Stimulated activated naive B cell treated with anti-CD40 and anti-IgM and Interleukin-4, amounts not matched to agents 10 μg/mL and 1 μg/mL and 100 μg/mL, for 72 hours (primary cell): ENCODE measurements around the gene KCNQ1.

ENCODE experiments used
- ATAC-seq, 2 donors: fragments of 150-1000 bp; cut with Tn5 transposase; replicated peaks; 2 replicates each; pipeline ENCODE4 v1.10.0; 2021; ENCODE audit warnings: moderate library complexity in 1 of 2
- DNase-seq: peaks from one replicate; pipeline ENCODE4 v3.0.0; 2021
- H3K27ac Mint-ChIP-seq: one replicate; pipeline ENCODE4 v1.8.0; 2022; ENCODE audit warnings: mild to moderate bottlenecking, mixed read lengths
- H3K27me3 Mint-ChIP-seq, 2 donors: one replicate each; pipeline ENCODE4 v1.8.0; 2022; ENCODE audit warnings: mixed read lengths in 2 of 2
- H3K36me3 Mint-ChIP-seq, 2 donors: one replicate each; pipeline ENCODE4 v1.8.0; 2022; ENCODE audit warnings: mixed read lengths in 2 of 2, mild to moderate bottlenecking in 1 of 2
- H3K4me1 Mint-ChIP-seq, 2 donors: one replicate each; pipeline ENCODE4 v1.8.0; 2022; ENCODE audit warnings: mixed read lengths in 2 of 2, mild to moderate bottlenecking in 1 of 2
- H3K4me3 Mint-ChIP-seq, 2 donors: one replicate each; pipeline ENCODE4 v1.8.0; 2022; ENCODE audit warnings: mild to moderate bottlenecking in 2 of 2, mixed read lengths in 2 of 2, moderate library complexity in 1 of 2
- H3K9me3 Mint-ChIP-seq, 2 donors: one replicate each; pipeline ENCODE4 v1.8.0; 2022; ENCODE audit warnings: mixed read lengths in 2 of 2, mild to moderate bottlenecking in 1 of 2

KCNQ1 gene

GRCh38 chr11:2662430-2663299 lies 217.9 kb downstream of the KCNQ1 start:
- no peak for DNase-seq
- Mint-ChIP-seq H3K4me3 (no peak overlapping the region), H3K4me1 (peaks cover 0 to 2% of the 10 kb centered on the region in 2 donors), H3K36me3 (peaks cover 20 to 51% of the 10 kb centered on the region in 2 donors), H3K27ac (no peak overlapping the region), H3K27me3 (no peaks in the 10 kb centered on the region), H3K9me3 (peaks cover 6 to 12% of the 10 kb centered on the region in 2 donors)
- no peak for ATAC-seq

DNA sequence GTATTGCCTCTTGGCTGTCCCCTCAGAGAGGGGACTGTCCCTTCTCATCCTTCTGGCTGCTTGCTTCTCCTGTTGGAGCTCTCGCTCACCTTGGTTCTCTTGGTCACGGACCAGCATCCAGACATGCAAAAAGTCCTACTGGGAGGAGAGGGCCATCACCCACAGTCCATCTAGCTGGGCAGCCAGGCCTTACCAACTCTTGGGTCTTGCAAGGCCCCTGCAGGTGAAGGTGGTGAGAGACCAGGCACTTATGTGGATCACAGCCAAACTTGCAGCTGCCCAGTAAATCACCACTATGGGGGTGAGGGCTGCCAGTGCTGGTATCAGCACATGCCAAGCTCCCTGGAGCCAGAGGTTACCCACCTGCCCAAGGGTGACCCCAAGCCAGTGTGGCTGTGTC lies 218.7 kb downstream of the KCNQ1 start:
- Mint-ChIP-seq H3K4me1 (peaks cover 0 to 2% of the 10 kb centered on the region in 2 donors), H3K36me3 (peaks cover 20 to 49% of the 10 kb centered on the region in 2 donors), H3K9me3 (peaks cover 6 to 12% of the 10 kb centered on the region in 2 donors), H3K4me3 (no peak overlapping the region), H3K27me3 (no peaks in the 10 kb centered on the region), H3K27ac (no peak overlapping the region)
- ATAC-seq: no peak
- DNase-seq: no peak

DNA sequence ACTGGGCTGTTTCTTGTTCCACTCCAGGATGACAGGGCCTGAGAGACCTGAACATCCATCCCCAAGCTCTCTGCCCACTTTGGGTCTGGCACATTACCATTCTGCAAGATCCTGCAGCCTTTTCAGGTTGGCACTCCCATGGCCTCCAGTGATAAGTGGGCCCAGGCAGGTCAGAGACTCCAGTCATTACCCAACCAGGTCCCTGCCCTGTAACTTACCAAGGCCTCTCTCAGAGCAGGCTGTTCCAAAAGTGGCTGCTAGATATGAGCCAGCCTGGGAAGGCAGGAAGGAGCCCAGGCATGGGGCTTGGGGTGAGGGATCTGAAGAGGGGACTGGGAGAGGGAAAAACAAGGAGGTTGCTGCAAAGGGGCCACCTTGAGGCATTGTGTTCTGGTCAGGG lies 219.1 kb downstream of the KCNQ1 start:
- peaks cover 6 to 9% of the 10 kb centered on the region in 2 donors for H3K9me3 Mint-ChIP-seq
- no peak overlapping the region for H3K27ac Mint-ChIP-seq
- peaks cover 17 to 47% of the 10 kb centered on the region in 2 donors for H3K36me3 Mint-ChIP-seq
- DNase-seq (no peak), ATAC-seq (no peak)
- peaks cover 0 to 2% of the 10 kb centered on the region in 2 donors for H3K4me1 Mint-ChIP-seq
- no peaks in the 10 kb centered on the region for H3K27me3 Mint-ChIP-seq
- H3K4me3 Mint-ChIP-seq: no peak overlapping the region

- ATAC-seq: no peak
- H3K4me1 Mint-ChIP-seq: peaks cover 0 to 2% of the 10 kb centered on the region in 2 donors
Measured at GRCh38 chr11:2664376-2664775, 219.6 kb downstream of the KCNQ1 start.

GRCh38 chr11:2664791-2665525 lies 220.2 kb downstream of the KCNQ1 start:
- Mint-ChIP-seq H3K36me3 (peaks cover 13 to 42% of the 10 kb centered on the region in 2 donors), H3K9me3 (peaks cover 6 to 7% of the 10 kb centered on the region in 2 donors), H3K4me3 (no peak overlapping the region), H3K27ac (no peak overlapping the region), H3K4me1 (peaks cover 0 to 5% of the 10 kb centered on the region in 2 donors), H3K27me3 (no peaks in the 10 kb centered on the region)
- ATAC-seq (no peak), DNase-seq (no peak)

More at GRCh38 chr11:2664376-2664775, 219.6 kb downstream of the KCNQ1 start:
- Mint-ChIP-seq H3K27ac (no peak overlapping the region), H3K36me3 (peaks cover 13 to 43% of the 10 kb centered on the region in 2 donors), H3K9me3 (peaks cover 6 to 7% of the 10 kb centered on the region in 2 donors), H3K4me3 (no peak overlapping the region), H3K27me3 (no peaks in the 10 kb centered on the region)
- no peak for DNase-seq

GRCh38 chr11:2665526-2666400 lies 221.0 kb downstream of the KCNQ1 start:
- Mint-ChIP-seq H3K4me3 (no peak overlapping the region), H3K36me3 (peaks cover 13 to 34% of the 10 kb centered on the region in 2 donors), H3K27me3 (no peaks in the 10 kb centered on the region), H3K4me1 (peaks cover 6% of the 10 kb centered on the region in 2 donors), H3K27ac (no peak overlapping the region), H3K9me3 (peaks cover 5% of the 10 kb centered on the region in 2 donors)
- ATAC-seq: no peak
- no peak for DNase-seq

DNA sequence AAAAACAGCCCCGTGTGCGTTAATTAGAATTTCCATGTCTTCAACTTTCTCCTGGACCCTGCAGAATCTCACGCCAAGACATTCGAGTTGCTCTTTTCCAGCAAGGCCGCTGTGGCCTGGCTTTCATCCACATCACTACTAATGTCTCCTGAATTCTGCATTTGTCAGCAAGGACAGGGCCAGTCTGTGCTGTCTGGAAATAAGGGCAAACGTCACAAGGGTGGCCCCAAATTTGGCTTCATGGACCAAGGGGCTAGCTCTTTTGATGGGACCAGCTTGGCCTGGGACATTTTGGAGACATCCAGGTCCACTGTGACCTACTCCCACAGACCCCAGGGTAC lies 221.6 kb downstream of the KCNQ1 start:
- Mint-ChIP-seq H3K36me3 (peaks cover 9 to 28% of the 10 kb centered on the region in 2 donors), H3K9me3 (no peaks in the 10 kb centered on the region), H3K4me3 (no peak overlapping the region), H3K4me1 (peaks cover 8 to 12% of the 10 kb centered on the region in 2 donors), H3K27me3 (no peaks in the 10 kb centered on the region), H3K27ac (no peak overlapping the region)
- DNase-seq: no peak
- no peak for ATAC-seq

- H3K27me3 Mint-ChIP-seq: no peaks in the 10 kb centered on the region
- H3K4me3 Mint-ChIP-seq: no peak overlapping the region
- no peak overlapping the region for H3K27ac Mint-ChIP-seq
- H3K36me3 Mint-ChIP-seq: peaks cover 7 to 24% of the 10 kb centered on the region in 2 donors
- H3K9me3 Mint-ChIP-seq: no peaks in the 10 kb centered on the region
- peaks cover 8 to 13% of the 10 kb centered on the region in 2 donors for H3K4me1 Mint-ChIP-seq
- DNase-seq (no peak), ATAC-seq (no peak)
Measured at GRCh38 chr11:2666828-2667570, 222.2 kb downstream of the KCNQ1 start.

GRCh38 chr11:2667940-2668339 lies 223.1 kb downstream of the KCNQ1 start:
- H3K27ac Mint-ChIP-seq: no peak overlapping the region
- DNase-seq (no peak), ATAC-seq (no peak)
- peaks cover 2 to 18% of the 10 kb centered on the region in 2 donors for H3K36me3 Mint-ChIP-seq
- no peaks in the 10 kb centered on the region for H3K9me3 Mint-ChIP-seq
- H3K4me1 Mint-ChIP-seq: peaks cover 7 to 13% of the 10 kb centered on the region in 2 donors
- H3K4me3 Mint-ChIP-seq: no peak overlapping the region
- no peaks in the 10 kb centered on the region for H3K27me3 Mint-ChIP-seq

DNA sequence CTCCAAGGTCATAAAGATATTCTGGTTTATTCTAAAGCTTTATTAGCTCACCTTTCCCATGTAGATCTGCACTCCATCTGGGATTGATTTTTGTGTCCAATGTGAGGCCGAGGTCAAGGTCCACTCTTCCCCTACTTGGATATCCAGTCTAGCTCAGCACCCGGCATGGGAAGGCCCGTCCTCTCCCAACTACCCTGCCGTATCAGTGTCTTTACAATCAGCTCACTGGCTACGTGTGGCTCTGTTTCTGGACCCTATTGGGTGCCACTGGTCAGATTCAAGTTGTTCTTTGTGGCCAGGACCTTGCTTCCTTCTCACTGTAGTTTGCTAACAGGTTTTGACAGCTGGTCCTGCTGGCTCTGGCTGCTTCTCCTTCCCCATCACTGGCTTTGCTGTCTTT lies 224.1 kb downstream of the KCNQ1 start:
- H3K9me3 Mint-ChIP-seq: no peaks in the 10 kb centered on the region
- H3K36me3 Mint-ChIP-seq: peaks cover 4 to 14% of the 10 kb centered on the region in 2 donors
- H3K4me3 Mint-ChIP-seq: no peak overlapping the region
- no peak overlapping the region for H3K27ac Mint-ChIP-seq
- ATAC-seq: no peak
- DNase-seq: no peak
- H3K4me1 Mint-ChIP-seq: peaks cover 9 to 13% of the 10 kb centered on the region in 2 donors
- H3K27me3 Mint-ChIP-seq: no peaks in the 10 kb centered on the region

DNA sequence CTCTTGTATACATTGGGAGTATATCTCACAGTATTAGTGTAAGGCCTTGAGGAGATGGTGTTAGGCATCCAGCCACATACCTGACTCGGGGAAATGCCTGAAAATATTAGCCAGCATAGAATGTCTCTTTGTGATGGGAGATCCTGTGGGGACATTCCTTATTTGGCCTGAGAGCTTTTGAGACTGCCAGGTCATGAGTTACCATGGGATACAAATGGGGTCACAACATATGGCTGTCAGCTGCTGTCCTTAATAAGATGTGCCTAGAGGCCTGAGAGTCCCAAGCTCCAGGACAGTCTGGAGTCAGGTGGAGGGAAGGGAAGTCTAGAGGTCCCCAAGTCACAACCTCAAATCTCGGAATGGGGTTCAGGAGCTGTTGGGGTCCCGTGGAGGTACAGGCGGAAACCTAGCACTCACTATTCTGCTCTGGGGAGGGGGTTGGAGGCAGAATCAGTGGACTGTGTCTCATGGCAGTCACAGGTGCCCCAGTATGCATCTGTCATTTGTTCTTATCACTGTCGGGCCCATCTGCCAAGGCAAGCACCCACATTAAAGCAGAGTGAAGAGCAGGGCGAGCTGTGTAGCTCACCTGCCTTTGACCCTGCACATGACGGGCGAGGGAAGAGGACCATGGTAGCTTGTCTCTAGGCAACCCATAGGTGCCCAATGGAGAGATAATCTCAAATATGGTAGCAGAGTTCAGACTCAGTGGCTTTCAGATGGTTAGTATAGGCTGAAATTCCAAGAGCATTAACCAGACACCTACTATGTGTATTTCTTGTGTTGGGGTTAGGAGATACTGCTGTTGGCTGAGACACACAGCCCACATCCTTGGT lies 225.0 kb downstream of the KCNQ1 start:
- peaks cover 2 to 15% of the 10 kb centered on the region in 2 donors for H3K36me3 Mint-ChIP-seq
- no peak overlapping the region for H3K4me3 Mint-ChIP-seq
- ATAC-seq (no peak), DNase-seq (no peak)
- no peak overlapping the region for H3K27ac Mint-ChIP-seq
- no peaks in the 10 kb centered on the region for H3K9me3 Mint-ChIP-seq
- peaks cover 10 to 13% of the 10 kb centered on the region in 2 donors for H3K4me1 Mint-ChIP-seq
- no peaks in the 10 kb centered on the region for H3K27me3 Mint-ChIP-seq

GRCh38 chr11:2670541-2671100 lies 225.8 kb downstream of the KCNQ1 start:
- peak overlapping the region; percentile 59 for H3K27ac Mint-ChIP-seq
- peaks cover 11 to 13% of the 10 kb centered on the region in 2 donors for H3K4me1 Mint-ChIP-seq
- DNase-seq: no peak
- peaks cover 4 to 15% of the 10 kb centered on the region in 2 donors for H3K36me3 Mint-ChIP-seq
- H3K27me3 Mint-ChIP-seq: no peaks in the 10 kb centered on the region
- H3K9me3 Mint-ChIP-seq: no peaks in the 10 kb centered on the region
- no peak for ATAC-seq
- H3K4me3 Mint-ChIP-seq: no peak overlapping the region
